Activated CD4-positive, alpha-beta memory T cell treated with anti-CD3 and anti-CD28 coated beads, Interleukin-2, amount 10 ng/mL, durations not matched to agents 7 days and 5 days (primary cell): ENCODE data around the gene RAB5A. TPM values are rescaled to one million over a fixed set of nuclear protein-coding genes. Genes with fewer than 3 reads are reported as not detected.
"Not testable (repeated sequence)": the region's sequence is repeated elsewhere in the genome, so short reads cannot be mapped to it uniquely, and the experiment has no call there.

Experiments
- CTCF ChIA-PET: fragments of 350-600 bp; sonication (Branson Sonifier 250); formaldehyde crosslinking; loops from one replicate; lab custom pipeline; 2021; ENCODE audit warnings: antibody characterized with exemption, inconsistent platforms; lab: Charles Lee
- POLR2A ChIA-PET: fragments of 350-600 bp; sonication (Branson Sonifier 250); formaldehyde crosslinking; loops from one replicate; lab custom pipeline; 2021; ENCODE audit warnings: antibody characterized with exemption; lab: Charles Lee
- DNase-seq: peaks from one replicate; pipeline ENCODE4 v3.0.0-alpha.2; 2020
- H3K27ac Mint-ChIP-seq: one replicate; pipeline ENCODE4 v1.8.0; 2021; ENCODE audit warnings: mild to moderate bottlenecking, mixed read lengths
- H3K27me3 Mint-ChIP-seq: one replicate; pipeline ENCODE4 v1.8.0; 2021; ENCODE audit warnings: mixed read lengths
- H3K36me3 Mint-ChIP-seq: one replicate; pipeline ENCODE4 v1.8.0; 2021; ENCODE audit warnings: low read depth, mixed read lengths
- H3K4me1 Mint-ChIP-seq: one replicate; pipeline ENCODE4 v1.8.0; 2021; ENCODE audit warnings: mixed read lengths
- H3K4me3 Mint-ChIP-seq: one replicate; pipeline ENCODE4 v1.8.0; 2021; ENCODE audit warnings: mild to moderate bottlenecking, mixed read lengths
- H3K9me3 Mint-ChIP-seq: one replicate; pipeline ENCODE4 v1.8.0; 2021; ENCODE audit warnings: mixed read lengths
- total RNA-seq, 2 experiments: library from RNA; stranded (reverse); gene quantifications; one replicate each; pipeline ENCODE4 v1.2.3, GENCODE V29; 2021

The RAB5A gene, protein sequence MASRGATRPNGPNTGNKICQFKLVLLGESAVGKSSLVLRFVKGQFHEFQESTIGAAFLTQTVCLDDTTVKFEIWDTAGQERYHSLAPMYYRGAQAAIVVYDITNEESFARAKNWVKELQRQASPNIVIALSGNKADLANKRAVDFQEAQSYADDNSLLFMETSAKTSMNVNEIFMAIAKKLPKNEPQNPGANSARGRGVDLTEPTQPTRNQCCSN
- total RNA-seq: 10 to 100 TPM; 60.0 to 64.5 TPM

DNA sequence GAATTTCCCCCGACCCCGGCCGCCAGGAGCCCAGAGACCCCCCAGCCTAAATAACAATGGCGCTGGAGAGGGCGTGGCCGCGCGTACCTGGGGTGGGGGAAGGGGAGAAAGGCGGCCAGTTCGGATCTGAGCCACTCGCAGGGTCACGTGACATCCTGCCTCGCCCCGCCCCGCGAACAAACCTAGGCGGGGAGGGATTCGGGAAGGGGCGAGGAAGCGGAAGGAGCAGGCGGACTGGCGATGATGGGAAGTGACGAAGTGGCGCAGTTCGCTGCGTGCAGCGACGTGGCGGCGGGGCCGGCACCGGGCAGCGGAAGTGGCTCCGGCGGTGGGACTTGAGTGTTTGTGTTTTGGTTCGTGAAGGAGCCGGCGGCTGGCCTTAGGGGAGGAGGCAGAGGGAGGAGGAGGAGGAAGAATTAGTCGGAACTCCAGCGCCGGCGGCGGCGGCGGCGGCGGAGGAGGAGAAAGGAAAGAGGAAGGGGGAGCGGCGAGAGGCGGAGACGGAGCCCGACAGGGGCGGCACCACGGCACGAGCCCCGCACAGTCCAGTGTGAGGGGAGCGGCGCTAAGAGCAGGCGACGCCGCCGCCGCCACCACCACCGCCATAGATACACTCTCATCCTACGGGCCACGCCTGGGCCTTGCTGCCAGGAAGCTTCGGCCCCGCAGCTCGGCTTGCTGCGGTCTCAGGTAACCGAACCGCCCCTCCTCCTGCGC, at the start of gene RAB5A:
RAB5A (plus strand) TSS at position 266 of the 717 bp plus-strand sequence. CDS start 3,802 bp downstream, outside the sequence.
- Mint-ChIP-seq H3K36me3 (peaks cover 37% of the 10 kb centered on the region), H3K27me3 (no peaks in the 10 kb centered on the region), H3K4me1 (peaks cover 40% of the 10 kb centered on the region), H3K9me3 (no peaks in the 10 kb centered on the region), H3K4me3 (peak within 1 kb of the TSS; percentile 89), H3K27ac (peak within 1 kb of the TSS; percentile 99)
- POLR2A ChIA-PET: interaction anchor here (0.9 to 4.7 kb wide), 14 partner anchors 10 to 239 kb away, joined by 3 to 47 read pairs (median 4); partner anchors contain the start of genes KAT2B and SGO1
- DNase-seq: peak; percentile 98
- CTCF ChIA-PET: interaction anchor here (0.9 to 1.1 kb wide), 3 partner anchors 10 to 159 kb away, joined by 3 read pairs; partner anchors contain the start of gene KAT2B

DNA sequence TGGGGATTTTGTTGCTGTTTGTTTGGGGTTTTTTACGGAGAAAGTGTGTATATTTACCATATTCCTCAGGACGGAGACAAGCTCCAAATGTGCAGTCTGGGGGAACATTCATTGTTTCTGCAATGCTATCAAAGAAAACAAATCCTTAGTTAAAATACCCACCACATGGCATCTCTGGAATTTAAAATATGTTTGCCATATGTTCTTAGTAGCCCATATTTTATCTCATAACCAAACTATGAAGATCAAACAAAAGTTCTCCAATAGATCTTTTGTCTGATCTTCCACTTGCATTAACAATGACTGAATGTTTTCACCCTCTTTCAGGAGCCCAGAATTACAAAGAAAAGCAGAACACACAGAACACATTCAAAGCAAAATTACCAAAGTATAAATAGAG, 48.2 kb upstream of the RAB5A start:
- CTCF ChIA-PET: no interaction called here
- Mint-ChIP-seq H3K27ac (no peak overlapping the region), H3K4me3 (no peak overlapping the region), H3K4me1 (no peaks in the 10 kb centered on the region), H3K27me3 (peaks cover 2% of the 10 kb centered on the region), H3K36me3 (no peaks in the 10 kb centered on the region), H3K9me3 (no peaks in the 10 kb centered on the region)
- no peak for DNase-seq
- POLR2A ChIA-PET: no interaction called here

DNA sequence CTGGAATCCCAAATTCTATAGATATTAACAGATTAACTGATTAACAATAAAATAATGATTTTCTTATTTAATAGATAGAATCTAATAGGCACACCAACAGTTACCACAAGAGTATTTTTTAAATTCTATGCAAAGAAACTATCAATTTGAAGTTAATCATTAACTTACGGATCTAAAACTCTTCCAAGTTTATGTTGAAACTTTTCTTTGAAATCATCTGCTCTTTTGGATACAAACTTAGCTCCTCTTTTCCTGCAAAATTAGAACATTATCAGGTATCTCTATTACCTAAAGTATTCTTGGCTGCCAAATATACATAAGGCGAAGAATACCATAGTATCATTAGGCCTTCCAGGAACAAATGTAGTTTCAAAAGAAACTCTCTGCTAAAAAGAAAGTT, 47.6 kb upstream of the RAB5A start:
- Mint-ChIP-seq H3K9me3 (no peaks in the 10 kb centered on the region), H3K4me3 (no peak overlapping the region), H3K27me3 (peaks cover 2% of the 10 kb centered on the region), H3K4me1 (no peaks in the 10 kb centered on the region), H3K36me3 (no peaks in the 10 kb centered on the region), H3K27ac (no peak overlapping the region)
- DNase-seq: no peak
- POLR2A ChIA-PET: no interaction called here
- CTCF ChIA-PET: interaction anchor here (0.8 kb wide), 1 partner anchor 33 kb away, joined by 4 read pairs; no protein-coding TSS in a partner anchor

DNA sequence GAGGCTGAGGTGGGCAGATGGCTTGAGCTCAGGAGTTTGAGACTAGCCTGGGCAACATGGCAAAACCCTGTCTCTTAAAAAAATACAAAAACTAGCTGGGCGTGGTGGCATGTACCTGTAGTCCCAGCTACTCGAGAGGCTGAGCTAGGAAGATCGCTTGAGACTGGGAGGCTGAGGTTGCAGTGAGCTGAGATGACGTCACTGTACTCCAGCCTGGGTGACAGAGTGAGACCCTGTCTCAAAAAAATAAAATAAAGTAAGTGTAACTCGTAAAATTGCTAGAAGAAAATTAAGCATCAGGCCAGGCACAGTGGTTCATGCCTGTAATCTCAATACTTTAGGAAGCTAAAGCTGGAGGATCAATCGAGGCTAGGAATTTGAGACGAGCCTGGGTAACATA, 47.1 kb upstream of the RAB5A start:
- H3K4me3 Mint-ChIP-seq, H3K4me1 Mint-ChIP-seq, H3K36me3 Mint-ChIP-seq, H3K9me3 Mint-ChIP-seq, POLR2A ChIA-PET, H3K27me3 Mint-ChIP-seq, DNase-seq, H3K27ac Mint-ChIP-seq: not testable (repeated sequence)
- CTCF ChIA-PET: interaction anchor here (0.8 kb wide), 1 partner anchor 33 kb away, joined by 4 read pairs; no protein-coding TSS in a partner anchor

DNA sequence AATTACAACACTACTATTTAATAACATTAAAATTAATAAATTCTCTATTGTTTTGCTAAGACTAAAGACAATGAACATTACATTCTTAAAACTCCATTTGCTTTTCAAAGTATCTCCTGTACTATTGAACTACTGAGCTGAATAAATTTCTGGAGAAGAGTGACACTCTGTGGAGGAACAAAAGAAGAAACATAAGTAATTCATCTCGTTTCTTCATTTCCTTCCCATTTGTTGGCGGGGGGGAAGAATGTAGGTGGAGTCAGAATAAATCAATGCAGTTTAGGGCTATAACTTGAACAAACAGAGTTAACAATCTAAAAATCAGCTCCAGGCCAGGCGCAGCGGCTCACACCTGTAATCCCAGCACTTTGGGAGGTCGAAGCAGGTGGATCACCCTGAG, 45.6 kb upstream of the RAB5A start:
- ChIA-PET POLR2A (no interaction called here), CTCF (no interaction called here)
- Mint-ChIP-seq H3K4me1 (no peaks in the 10 kb centered on the region), H3K27me3 (peaks cover 4% of the 10 kb centered on the region), H3K27ac (no peak overlapping the region), H3K9me3 (peaks cover 5% of the 10 kb centered on the region), H3K36me3 (no peaks in the 10 kb centered on the region), H3K4me3 (no peak overlapping the region)
- DNase-seq: no peak

DNA sequence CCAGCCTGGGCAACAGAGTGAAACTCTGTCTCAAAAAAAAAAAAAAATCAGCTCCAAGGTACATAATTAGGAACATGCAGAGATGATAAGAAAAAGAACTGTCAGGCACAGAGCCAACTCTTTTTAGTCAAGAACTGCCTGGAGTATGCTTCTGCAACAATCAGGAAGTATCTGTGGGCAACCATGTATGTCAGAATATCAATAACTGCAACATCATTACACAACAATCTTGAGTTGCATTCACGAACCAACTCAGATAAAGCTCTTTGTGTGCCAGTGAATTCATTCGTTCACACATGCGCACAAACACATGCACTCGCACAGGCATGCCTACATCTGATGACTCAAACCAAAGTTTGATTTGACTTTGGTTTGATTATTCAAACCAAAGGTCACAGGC, 45.0 kb upstream of the RAB5A start:
- Mint-ChIP-seq H3K4me3 (no peak overlapping the region), H3K4me1 (no peaks in the 10 kb centered on the region), H3K36me3 (no peaks in the 10 kb centered on the region), H3K9me3 (peaks cover 5% of the 10 kb centered on the region), H3K27me3 (peaks cover 4% of the 10 kb centered on the region), H3K27ac (no peak overlapping the region)
- POLR2A ChIA-PET: no interaction called here
- CTCF ChIA-PET: interaction anchor here (0.6 kb wide), 1 partner anchor 17 kb away, joined by 3 read pairs; no protein-coding TSS in a partner anchor
- DNase-seq: no peak

DNA sequence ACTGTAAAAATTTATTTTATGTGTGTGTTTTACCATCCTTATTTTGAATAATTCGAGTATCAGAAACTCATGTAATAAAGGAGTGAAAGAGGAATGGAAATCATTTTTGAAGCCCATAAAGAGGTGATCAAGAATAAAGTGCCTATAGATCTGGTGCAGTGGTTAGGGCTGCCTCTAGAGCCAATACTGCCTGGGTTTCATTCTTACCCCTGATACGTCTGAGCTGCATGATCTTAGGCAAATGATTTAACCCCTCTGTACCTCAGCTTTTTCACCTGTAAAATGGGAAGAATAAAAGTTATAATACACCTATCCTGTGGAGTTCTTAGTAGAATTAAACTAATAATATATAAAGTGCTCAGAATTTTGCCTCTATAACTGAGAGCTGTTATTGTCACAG, 43.2 kb upstream of the RAB5A start:
- ChIA-PET CTCF (no interaction called here), POLR2A (no interaction called here)
- Mint-ChIP-seq H3K27me3 (peaks cover 4% of the 10 kb centered on the region), H3K36me3 (no peaks in the 10 kb centered on the region), H3K4me3 (no peak overlapping the region), H3K4me1 (no peaks in the 10 kb centered on the region), H3K27ac (no peak overlapping the region), H3K9me3 (peaks cover 5% of the 10 kb centered on the region)
- no peak for DNase-seq

DNA sequence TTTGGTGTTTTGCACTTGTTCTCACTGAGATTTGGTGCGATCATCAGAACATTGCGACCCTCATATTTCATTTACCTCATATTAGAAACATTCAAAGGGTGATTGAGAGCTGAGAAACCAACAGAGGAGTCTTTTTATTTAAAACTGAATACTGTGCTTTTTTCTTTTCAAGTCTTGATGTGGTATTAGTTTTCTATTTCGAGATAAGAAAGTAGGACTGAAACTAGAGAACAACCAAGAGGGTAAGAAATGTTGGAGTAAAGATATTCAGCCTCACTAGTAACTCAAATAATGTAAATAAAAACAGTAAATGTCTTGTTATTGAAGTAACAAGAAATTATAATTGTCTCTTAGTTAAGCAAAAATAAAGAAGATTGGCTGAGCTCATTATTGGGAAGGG, 39.4 kb upstream of the RAB5A start:
- Mint-ChIP-seq H3K27ac (no peak overlapping the region), H3K36me3 (no peaks in the 10 kb centered on the region), H3K4me1 (no peaks in the 10 kb centered on the region), H3K4me3 (no peak overlapping the region), H3K27me3 (peaks cover 2% of the 10 kb centered on the region), H3K9me3 (peaks cover 10% of the 10 kb centered on the region)
- DNase-seq: no peak
- ChIA-PET POLR2A (no interaction called here), CTCF (no interaction called here)

DNA sequence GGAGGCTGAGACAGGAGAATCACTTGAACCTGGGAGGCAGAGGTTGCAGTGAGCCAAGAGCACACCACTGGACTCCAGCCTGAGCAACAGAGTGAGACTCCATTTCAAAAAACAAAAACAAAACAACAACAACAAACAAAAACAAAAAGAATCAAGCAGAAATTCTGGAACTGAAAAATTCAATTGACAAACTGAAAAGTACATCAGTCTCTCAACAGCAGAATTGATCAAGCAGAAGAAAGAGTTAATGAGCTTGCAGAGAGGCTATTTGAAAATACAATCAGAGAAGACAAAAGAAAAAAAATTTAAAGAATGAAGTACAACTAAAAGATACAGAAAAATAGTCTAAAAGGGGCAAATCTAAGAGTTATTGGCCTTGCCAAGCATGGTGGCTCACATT, 35.4 kb upstream of the RAB5A start:
- Mint-ChIP-seq H3K9me3 (peaks cover 6% of the 10 kb centered on the region), H3K36me3 (no peaks in the 10 kb centered on the region), H3K27ac (no peak overlapping the region), H3K27me3 (peaks cover 1% of the 10 kb centered on the region), H3K4me1 (no peaks in the 10 kb centered on the region), H3K4me3 (no peak overlapping the region)
- ChIA-PET POLR2A (no interaction called here), CTCF (no interaction called here)
- no peak for DNase-seq

DNA sequence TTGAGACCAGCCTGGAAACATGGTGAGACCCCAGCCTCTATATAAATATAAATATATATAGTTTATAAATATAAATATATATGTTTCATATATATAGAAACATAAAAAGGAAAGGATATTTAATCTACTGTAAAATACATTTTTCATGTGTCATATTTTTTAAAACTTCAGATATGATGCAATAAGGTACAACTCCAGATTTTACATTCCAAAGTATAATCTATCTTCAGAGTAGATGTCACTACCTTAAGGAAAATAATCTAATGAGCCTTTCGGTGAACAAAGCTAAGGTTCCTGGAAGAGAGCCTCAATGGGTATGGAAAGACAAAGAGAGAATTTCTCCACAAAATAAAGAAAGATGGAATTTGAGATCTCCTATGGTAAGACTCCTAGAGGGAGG, 29.7 kb upstream of the RAB5A start:
- Mint-ChIP-seq H3K9me3 (no peaks in the 10 kb centered on the region), H3K36me3 (no peaks in the 10 kb centered on the region), H3K4me1 (no peaks in the 10 kb centered on the region), H3K27ac (no peak overlapping the region), H3K4me3 (no peak overlapping the region), H3K27me3 (peaks cover 6% of the 10 kb centered on the region)
- ChIA-PET CTCF (no interaction called here), POLR2A (no interaction called here)
- DNase-seq: no peak

DNA sequence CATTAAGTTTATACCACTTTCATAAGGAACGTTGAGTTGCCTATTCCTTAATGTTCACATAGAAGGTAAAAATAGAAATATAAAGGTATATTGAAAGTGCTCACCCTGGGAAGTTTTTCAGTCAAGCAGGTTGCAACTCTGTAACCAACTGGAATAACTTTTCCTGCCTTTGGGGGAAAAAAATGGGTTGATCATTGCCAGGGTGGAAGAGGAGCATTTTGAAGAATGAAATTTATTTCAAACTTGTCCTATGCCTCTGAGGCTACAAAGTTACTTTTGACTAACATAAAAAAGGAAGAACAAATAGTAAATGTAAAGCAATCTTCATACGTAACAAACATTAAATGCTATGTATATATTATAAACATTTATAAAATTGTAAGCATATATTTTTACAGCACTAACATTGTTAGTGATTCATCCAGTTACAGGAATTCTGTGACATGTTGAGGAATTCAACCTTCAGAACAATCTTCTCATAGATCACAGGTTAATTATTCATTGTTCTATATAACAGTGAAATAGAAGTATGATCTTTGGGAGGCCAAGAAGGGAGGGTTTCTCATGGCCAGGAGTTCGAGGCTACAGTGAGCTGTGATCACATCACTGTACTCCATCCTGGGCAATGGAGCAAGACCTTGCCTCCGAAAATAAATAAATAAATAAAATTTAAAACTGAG, 26.4 kb upstream of the RAB5A start:
- H3K27me3 Mint-ChIP-seq: peaks cover 5% of the 10 kb centered on the region
- no peaks in the 10 kb centered on the region for H3K36me3 Mint-ChIP-seq
- POLR2A ChIA-PET: no interaction called here
- H3K4me3 Mint-ChIP-seq: no peak overlapping the region
- no peaks in the 10 kb centered on the region for H3K9me3 Mint-ChIP-seq
- CTCF ChIA-PET: no interaction called here
- no peaks in the 10 kb centered on the region for H3K4me1 Mint-ChIP-seq
- DNase-seq: no peak
- no peak overlapping the region for H3K27ac Mint-ChIP-seq

DNA sequence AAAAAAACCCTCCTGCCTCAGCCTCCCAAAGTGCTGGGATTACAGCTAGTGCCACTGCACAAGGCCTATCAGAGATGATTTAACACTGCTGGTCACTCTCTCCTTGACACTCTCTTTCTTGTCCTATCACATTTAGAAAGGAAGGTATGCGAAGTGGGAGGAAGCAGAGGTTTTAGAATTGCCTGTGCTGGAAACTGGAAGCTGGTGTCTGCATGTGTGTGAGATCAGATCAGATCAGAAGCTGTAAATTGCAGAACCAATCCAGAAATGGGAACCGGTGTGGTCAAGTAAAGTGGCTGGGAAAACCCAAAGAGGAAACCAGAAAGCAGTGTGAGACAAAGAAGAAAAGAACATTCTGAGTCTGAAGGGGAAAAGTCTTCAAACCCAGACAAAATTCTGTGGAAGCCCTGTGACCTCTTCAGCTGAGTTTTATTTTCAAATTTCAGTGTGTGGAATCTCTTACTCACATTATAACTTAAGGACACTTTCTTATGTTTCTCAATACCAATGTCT, 15.7 kb upstream of the RAB5A start:
- Mint-ChIP-seq H3K36me3 (no peaks in the 10 kb centered on the region), H3K4me3 (no peak overlapping the region), H3K27ac (peak overlapping the region; percentile 43), H3K27me3 (peaks cover 21% of the 10 kb centered on the region), H3K4me1 (peaks cover 31% of the 10 kb centered on the region), H3K9me3 (no peaks in the 10 kb centered on the region)
- CTCF ChIA-PET: no interaction called here
- POLR2A ChIA-PET: interaction anchor here (1.0 to 2.2 kb wide), 3 partner anchors 17 to 111 kb away, joined by 3 to 11 read pairs (median 4); partner anchors contain the start of gene RAB5A
- peak; percentile 44 for DNase-seq

DNA sequence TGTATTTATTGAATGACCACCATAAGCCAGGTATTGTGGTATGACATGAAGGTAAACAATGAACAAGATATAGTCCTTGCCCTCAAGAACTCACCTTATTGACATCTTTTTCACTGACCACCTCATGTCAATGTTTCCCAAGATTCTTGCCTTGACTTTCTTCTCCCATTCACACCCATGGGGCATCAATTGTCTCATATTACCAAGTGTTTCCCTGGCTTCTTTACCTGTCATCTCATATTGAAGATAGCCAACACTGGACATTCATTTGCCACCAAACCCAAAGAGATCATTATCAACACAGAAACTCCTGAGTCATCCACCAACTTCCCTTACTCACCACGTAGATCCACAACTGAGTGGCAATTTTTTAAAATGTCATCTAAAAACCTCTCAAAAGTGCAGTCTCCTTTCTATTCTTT, 15.1 kb upstream of the RAB5A start:
- Mint-ChIP-seq H3K9me3 (no peaks in the 10 kb centered on the region), H3K27me3 (peaks cover 21% of the 10 kb centered on the region), H3K27ac (peak overlapping the region; percentile 11), H3K4me3 (peak overlapping the region; percentile 8), H3K36me3 (no peaks in the 10 kb centered on the region), H3K4me1 (peaks cover 31% of the 10 kb centered on the region)
- no peak for DNase-seq
- CTCF ChIA-PET: no interaction called here
- POLR2A ChIA-PET: interaction anchor here (1.0 to 2.2 kb wide), 4 partner anchors 16 to 254 kb away, joined by 3 to 11 read pairs (median 4); partner anchors contain the start of genes RAB5A and SGO1
